Activated CD8-positive, alpha-beta memory T cell treated with anti-CD3 and anti-CD28 coated beads for 48 hours (primary cell): ENCODE measurements around the gene MAMDC2.
"Not testable (repeated sequence)": the region's sequence is repeated elsewhere in the genome, so short reads cannot be mapped to it uniquely, and the experiment has no call there.

Source experiments
- DNase-seq, 3 experiments: peaks; one replicate each; pipeline ENCODE4 v3.0.0-alpha.2; 2020; ENCODE audit warnings: low read depth in 2 of 3, low spot score in 2 of 3

The MAMDC2 gene

DNA sequence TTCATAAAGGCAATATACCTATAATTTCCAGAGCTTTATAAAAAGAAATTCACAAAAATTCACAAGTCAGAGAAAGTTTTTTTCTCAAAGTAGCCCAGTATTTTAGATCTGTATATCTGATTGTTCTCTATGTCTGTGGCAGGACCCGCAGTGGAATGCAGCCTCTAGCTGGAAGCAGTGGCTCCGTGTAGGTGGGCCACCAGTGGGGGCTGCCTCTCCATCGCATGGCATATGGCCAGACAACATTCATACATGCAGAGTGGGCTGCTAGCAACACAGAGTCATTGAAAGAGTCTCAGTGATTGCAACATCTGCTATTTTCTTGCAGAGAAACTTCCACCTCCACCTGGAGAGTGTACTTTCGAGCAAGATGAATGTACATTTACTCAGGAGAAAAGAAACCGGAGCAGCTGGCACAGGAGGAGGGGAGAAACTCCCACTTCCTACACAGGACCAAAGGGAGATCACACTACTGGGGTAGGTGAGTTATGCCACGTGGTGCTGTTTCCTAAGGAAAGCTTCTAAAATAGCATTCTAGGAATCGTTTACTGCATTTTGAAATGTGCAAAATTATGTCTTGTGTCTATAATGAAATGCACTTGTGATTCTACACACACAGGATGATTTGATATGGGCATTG lies 126.6 kb downstream of the MAMDC2 start:
- DNase-seq, result no peak

DNA sequence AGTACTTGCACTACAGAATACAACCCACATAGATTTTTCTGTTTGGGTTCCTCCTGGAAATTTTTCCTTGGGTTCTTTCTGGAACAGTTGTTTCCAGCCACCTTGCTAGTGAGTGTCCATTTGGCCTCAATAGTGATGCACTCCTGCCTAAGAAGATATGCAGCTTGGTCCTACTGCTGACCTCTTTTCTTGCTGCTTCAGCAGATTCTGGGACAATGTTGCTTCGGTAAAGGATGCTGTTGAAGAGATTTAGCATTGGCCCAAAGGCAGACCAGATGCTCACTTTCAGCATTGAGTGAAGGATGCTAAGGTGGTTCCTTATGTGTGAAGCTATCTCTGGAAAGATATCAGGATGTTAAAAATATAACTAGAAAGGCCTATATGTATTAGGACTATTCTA lies 128.9 kb downstream of the MAMDC2 start:
- DNase-seq, result no peak

DNA sequence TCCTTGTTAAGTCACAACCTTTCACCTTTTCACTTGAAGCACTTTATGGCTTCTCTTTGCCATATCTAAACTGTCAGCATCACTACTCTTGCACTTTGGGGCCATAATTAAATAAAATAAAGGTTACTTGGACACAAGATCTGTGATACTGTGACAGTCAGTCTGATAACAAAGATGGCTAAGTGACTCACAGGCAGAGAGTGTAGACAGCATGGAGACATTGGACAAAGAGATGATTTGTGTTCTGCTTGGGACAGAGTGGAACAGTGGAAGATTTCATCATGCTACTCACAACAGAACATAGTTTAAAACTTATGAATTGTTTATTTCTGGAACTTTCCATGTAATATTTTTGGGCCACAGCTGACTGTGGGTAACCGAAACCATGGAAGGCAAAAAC lies 133.5 kb downstream of the MAMDC2 start:
- DNase-seq, result no peak

DNA sequence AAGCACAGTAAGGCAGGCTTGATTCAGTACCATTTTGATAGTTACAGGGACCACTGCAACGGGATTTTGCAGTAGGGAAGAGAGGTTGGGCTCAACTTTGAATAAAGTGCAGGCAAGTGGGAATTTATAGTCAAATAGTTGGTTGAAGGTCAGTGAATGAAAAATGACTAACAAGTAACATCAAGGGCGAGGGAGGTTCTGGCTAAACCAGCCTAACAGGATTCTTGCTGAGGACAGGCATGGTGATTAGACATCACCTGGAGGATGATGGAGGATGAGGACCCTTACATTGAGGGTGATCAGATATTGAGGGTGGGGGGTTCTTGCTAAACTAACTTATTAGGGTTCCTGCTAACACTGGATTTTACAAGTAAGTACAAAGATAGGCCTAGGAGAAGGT lies 149.1 kb downstream of the MAMDC2 start:
- no peak for DNase-seq

DNA sequence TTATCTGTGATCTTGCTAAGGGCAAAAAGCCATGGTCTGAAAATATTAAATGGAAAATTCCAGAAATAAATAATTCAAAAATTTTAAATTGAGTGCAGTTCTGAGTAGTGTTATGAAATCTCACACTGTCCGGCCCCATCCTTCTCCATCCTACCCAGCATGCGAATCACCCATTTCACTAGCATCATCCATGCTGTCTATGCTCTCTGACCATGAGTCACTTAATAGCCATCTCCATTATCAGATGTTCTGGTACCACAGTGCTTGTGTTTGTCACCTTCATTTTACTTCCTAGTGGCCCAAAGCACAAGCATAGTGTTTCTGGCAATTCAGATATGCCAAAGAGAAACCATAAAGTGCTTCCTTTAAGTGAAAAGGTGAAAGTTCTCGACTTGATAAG lies 151.8 kb downstream of the MAMDC2 start:
- DNase-seq, result no peak

DNA sequence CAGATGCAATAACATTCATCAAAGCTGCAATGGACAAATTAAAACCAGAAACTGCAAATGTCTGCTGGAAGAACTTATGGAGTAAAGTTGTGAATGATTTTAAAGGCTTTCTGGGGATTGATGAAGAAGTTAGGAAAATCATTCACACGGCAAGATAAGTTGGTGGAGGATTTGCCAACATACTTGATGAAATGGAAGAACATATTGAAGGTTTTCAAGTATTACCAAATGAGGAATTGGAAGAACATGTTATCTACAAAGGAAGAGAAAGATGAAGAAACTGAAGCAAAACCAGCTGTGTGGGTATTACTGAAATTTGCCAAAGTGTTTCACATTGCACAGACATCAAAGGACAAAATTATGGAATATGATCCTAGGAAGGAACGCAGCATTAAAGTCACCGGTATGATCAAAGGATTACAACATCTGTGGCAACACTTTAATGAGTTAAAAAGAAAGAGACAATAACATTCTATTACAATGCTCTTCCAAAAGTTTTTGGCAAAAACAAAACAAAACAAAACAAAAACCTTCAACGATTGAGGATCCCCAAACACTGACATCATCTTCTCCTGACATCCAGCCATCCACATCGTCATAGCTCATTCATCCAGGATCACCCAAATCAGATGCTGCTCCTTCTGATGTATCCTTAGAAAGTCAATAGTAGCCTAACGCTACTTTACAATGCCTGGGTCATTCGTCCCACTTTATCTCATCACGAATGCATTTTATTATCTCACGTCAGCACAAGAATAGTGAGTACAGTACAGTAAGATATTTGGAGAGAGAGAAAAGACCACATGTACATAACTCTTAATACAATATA lies 153.8 kb downstream of the MAMDC2 start:
- DNase-seq, result no peak

DNA sequence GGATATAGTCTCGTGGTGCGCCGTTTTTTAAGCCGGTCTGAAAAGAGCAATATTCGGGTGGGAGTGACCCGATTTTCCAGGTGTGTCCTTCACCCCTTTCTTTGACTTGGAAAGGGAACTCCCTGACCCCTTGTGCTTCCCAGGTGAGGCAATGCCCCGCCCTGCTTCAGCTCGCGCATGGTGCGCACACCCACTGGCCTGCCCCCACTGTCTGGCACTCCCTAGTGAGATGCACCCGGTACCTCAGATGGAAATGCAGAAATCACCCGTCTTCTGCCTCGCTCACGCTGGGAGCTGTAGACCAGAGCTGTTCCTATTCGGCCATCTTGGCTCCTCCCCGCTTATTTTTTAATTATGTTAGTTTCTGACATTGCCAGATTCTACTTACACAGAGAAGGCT lies 161.1 kb downstream of the MAMDC2 start:
- not testable (repeated sequence) for DNase-seq

DNA sequence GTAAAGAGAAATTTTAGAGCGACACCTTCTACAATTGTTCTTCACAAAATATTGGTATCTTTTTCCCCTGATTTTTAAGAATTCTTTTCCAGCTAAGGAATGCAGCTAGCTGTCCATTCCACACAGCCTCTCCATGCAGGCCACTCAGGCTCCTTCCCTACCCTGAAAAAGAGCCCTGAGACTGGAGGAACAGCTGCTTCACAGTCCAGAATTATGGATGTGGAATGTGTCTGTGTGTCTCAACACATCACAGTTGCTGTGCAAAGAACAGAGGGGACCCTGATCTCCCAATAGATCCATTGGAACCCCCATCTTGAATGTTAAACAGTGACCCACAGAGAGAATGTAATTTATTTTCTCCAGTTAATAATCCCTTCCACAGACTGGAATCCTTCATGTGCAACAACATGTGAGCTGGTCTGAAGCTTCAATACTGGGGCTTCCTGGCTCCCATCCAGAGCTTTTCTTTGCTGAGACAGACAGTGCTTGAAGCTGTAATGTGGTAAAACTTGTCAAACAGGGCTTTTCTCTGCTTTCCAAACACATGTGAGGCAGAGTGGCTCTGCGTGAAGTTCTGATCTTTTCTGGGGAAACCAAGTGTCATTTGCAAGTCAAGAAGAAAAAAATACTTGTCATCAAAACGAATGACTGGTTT lies 161.8 kb downstream of the MAMDC2 start:
- DNase-seq, result no peak

DNA sequence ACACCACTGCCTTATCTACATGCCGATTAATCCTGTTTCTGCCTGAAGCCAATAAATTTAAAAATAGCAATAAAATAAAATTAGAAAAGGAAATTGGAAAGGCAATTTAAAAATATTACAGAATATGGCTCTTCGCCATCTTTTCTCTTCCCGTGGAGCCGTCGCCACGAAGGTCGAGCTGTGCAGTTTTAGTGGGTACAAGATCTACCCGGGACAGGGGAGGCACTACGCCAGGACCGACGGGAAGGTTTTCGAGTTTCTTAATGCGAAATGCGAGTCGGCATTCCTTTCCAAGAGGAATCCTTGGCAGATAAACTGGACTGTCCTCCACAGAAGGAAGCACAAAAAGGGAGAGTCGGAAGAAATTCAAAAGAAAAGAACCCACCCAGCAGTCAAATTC lies 173.4 kb downstream of the MAMDC2 start:
- DNase-seq, result no peak

DNA sequence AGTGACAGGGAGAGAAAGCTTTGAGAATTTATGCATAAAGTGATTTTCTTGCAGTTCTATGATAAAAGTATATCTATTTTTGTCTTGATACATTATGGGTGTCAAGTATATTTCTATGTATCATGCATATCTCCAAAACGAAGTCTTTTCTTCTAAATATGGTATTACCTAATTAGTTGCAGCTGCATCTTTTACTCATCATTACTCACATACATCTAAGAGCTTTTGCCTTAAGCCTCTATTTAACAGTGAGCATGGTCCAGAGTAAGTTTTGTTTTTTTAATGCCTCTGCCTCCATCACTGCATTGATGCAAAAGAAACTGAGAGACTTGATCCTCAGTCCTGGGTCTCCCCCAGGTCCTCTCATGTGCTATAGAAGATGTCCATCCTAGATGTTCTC lies 175.1 kb downstream of the MAMDC2 start:
- no peak for DNase-seq

DNA sequence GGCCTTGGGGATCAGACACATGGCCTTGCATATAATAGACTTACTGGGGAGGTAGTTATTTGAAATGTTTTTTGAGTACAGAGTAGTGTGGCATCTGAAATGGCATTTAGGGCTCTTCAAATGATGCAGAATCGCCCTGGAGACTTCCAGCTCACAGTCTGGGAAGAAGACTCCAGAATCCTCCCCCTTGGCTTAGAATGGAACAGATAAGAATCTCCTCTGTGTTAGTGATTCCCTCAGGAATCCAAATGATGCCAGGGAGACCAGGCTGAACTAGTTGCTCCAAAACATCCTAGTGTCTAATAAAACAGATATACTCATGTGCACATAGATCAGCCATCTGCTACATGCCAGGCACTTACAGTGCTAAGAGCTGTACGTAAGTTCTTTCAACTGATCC lies 176.6 kb downstream of the MAMDC2 start:
- DNase-seq, result no peak

DNA sequence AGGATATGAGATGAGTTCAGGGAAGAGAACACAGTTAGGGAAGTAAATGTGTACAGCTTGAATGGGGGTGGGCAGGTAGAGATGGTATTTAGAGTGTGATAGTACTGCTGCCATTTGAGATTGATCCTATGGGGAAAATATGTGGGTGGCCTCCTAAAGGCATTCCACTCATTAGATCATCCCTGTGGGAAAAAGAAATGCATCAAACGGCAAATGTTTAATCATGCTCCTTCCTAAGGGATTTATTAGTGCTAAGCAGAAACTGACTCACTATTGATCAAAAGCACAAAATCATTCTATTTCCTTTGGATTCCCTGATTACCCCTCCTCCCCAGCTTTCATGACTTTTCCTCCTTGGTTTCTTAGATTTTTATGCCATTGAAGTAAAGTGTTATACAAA lies 178.7 kb downstream of the MAMDC2 start:
- no peak for DNase-seq

DNA sequence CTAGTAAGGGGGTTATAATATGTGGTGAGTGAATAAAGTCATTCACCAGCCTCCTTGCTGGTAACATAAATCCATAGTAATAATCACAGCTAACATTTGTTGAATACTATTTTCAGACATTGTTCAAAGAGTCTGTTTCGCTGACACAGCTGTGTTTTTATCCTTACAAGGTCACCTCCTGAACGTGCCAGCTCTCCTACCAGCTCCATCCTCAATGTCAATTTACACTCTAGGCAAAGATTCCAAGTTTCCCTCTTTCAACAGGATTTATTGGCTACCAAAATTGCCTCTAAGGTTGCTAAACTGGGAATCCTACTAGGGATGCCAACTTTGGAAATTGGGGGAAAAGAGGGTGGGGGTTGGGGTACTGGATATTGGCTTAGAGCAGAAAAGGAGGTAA lies 184.5 kb downstream of the MAMDC2 start:
- DNase-seq, result no peak

DNA sequence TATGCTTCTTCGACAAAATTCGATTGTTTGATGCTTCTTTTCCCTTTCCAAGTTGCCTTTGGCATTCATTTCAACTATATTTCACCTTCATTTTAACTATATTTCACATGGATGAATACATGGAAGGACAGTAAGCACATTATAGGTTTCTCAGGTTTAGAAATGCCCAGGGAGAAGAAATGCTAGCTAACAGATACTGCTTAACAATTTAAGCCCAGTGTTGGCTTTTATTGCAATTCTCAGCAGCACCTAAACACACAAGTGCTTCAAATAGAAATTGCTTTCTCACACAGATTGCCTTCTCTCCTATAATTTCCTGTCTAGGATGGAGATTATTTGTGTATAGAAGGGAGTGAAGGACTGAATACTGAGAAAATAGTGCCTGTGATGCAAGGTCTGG lies 185.0 kb downstream of the MAMDC2 start:
- DNase-seq, result no peak

DNA sequence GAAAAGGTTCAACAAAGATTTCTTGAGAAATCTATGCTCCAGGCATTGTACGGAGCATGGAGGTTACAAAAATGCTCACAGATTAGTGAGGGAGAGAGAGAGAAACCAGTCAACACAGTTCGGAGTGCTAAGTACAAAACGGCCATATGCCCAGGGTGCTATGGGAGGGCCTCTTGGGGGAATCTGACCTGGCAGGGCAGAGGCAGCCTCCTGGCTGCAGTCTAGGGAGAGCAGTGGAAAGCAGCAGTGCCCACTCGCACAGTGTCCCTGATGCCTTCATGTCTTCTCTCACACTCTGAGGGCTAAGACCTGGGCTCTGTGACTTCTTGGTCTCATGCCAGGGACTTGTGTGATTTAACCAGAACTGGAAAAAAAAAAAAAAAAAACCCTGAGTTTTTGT lies 185.4 kb downstream of the MAMDC2 start:
- DNase-seq, result no peak

DNA sequence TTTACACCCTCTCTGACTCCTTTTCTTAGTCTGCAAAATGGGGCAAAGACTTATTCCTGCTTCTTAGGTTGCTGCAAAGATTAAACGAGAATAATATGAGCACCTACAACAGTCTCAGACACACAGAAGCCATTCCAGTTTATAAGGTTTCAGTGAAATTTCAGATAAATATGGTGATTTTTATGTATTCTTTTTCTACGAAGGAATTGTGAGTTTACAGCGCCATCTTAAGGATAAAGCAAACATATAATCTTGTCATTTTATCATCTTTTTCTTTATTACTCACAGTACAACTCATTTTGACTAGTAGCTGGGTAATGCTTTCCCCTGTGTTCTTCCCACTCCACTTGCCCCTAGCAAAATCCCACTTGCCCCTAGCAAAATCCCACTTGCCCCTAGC lies 185.9 kb downstream of the MAMDC2 start:
- DNase-seq, result no peak

DNA sequence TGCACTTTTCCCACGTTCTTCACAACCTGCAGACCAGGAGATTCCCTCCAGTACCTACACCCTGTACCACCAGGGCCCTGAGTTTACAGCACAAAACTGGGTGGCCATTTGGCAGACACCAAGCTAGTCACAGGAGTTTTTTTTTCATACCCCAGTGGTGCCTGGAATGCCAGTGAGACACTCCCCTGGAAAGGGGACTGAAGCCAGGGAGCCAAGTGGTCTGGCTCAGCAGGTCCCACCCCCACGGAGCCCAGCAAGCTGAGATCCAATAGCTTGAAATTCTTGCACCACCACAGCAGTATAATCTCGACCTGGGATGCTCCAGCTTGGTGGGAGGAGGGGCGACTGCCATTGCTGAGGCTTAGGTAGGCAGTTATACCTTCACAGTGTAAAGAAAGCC lies 188.8 kb downstream of the MAMDC2 start:
- no peak for DNase-seq

DNA sequence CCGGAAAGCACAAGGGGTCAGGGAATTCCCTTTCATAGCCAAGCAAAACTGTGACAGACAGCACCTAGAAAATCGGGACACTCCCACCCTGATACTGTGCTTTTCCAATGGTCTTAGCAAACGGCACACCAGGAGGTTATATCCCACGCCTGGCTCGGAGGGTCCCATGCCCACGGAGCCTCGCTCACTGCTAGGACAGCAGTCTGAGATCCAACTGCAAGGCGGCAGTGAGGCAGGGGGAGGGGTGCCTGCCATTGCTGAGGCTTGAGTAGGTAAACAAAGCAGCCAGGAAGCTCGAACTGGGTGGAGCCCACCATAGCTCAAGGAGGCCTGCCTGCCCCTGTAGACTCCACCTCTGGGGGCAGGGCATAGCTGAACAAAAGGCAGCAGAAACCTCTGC lies 190.6 kb downstream of the MAMDC2 start:
- not testable (repeated sequence) for DNase-seq

DNA sequence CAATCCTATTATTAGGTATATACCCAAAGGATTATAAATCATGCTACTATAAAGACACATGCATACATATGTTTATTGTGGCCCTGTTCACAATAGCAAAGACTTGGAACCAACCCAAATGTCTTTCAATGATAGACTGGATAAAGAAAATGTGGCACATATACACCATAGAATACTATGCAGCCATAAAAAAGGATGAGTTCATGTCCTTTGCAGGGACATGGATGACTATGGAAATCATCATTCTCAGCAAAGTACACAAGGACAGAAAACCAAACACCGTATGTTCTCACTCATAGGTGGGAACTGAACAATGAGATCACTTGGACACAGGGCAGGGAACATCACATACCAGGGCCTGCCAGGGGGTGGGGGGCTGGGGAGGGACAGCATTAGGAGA lies 202.3 kb downstream of the MAMDC2 start:
- DNase-seq, result not testable (repeated sequence)

DNA sequence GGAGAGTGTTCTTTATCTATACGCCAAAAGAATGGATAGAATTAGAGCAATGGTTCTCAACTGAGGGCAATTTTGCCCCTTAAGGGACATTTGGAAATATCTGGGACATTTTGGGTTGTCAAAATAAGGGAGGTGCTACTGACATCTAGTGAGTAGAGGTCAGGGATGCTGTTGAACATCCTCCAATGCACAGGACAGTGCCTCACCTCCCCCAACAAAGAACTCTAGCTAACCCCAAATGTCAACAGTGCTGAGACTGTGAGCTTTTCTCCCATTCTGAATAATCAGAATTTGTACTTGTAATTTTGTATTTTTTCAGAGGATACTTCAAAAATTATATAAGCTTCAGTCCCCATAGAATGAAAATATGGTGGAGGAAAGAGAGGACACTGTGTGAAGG lies 206.6 kb downstream of the MAMDC2 start:
- DNase-seq, result no peak

DNA sequence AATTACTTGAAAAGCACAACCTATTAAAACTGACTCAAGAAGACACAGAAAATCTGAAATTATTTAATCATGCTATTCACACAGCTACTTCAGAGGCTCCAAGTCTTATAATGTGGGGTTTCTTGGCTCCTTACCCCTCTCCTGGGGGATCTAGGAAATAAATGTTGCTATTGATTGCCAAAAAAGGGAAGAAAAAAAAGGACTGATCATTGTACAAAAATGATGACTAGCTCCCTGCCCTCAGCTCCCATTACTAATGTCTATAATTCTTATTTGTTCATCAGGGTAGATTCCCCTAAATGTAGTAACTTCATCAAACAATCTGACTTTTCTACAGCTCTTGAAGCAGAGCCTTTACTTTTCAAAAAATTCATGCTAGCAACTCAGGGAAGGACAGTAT lies 211.8 kb downstream of the MAMDC2 start:
- DNase-seq, result no peak

DNA sequence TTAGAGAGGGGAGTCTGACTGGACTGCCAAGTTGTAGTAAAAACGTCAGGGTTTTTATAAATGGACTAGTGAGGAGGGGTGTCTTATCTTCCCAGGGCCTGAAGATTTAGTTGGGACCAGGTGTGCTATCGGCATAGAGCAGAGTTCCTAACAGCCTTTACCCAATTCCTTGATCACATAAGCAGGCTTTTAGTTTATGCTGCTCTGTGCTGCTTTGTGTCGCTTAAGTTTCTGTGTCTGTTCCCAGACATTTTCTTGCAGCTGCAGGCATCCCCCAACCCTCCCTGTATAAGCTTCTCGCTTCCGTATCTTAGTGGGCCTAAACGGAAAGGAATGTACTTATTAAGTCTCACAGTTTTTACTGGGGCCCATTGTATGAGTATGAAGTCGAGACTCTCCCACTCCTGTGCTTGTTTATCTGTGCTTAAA lies 212.5 kb downstream of the MAMDC2 start:
- DNase-seq, result no peak
